Neural crest cell (in vitro differentiated cells): Measurements from ENCODE around the gene SLC43A3. TPM values are rescaled to one million over a fixed set of nuclear protein-coding genes. Genes with fewer than 3 reads are reported as not detected.

Experiments used
- DNase-seq: peaks from one replicate; pipeline ENCODE4 v3.0.0; 2021; ENCODE audit warnings: low read depth, mixed read lengths, low spot score
- H3K27ac Mint-ChIP-seq: one replicate; pipeline ENCODE4 v1.8.0; 2021; ENCODE audit warnings: mild to moderate bottlenecking, mixed read lengths; ENCODE audit not compliant: unreplicated experiment
- H3K27me3 Mint-ChIP-seq: 2 replicates; pipeline ENCODE4 v1.8.0; 2021; ENCODE audit warnings: low read depth, mild to moderate bottlenecking, mixed read lengths
- H3K36me3 Mint-ChIP-seq: 2 replicates; pipeline ENCODE4 v1.8.0; 2021; ENCODE audit warnings: low read depth, mild to moderate bottlenecking, mixed read lengths
- H3K4me1 Mint-ChIP-seq: 2 replicates; pipeline ENCODE4 v1.8.0; 2021; ENCODE audit warnings: mixed read lengths
- H3K4me3 Mint-ChIP-seq: one replicate; pipeline ENCODE4 v1.8.0; 2021; ENCODE audit warnings: mild to moderate bottlenecking, mixed read lengths
- H3K9me3 Mint-ChIP-seq: 2 replicates; pipeline ENCODE4 v1.8.0; 2021; ENCODE audit warnings: mixed read lengths
- CTCF ChIP-seq: fragments of 200-600 bp; sonication (generic); conservative IDR thresholded peaks from 2 replicates; pipeline ENCODE4 v1.5.0; 2021; ENCODE audit warnings: antibody characterized with exemption, mild to moderate bottlenecking
- total RNA-seq: library from RNA; stranded (reverse); gene quantifications from 2 replicates; pipeline ENCODE4 v1.2.1, GENCODE V29; 2021

SLC43A3 gene
- total RNA-seq, 1 donor from 2014 or later, result 52.9 TPM

- H3K9me3 Mint-ChIP-seq, result no peaks in the 10 kb centered on the region
- no peaks in the 10 kb centered on the region for H3K36me3 Mint-ChIP-seq
- no peak overlapping the region for H3K4me3 Mint-ChIP-seq
- TF ChIP-seq CTCF, result no peak
- peak overlapping the region; percentile 23 for H3K27ac Mint-ChIP-seq
- H3K27me3 Mint-ChIP-seq, result peaks cover 56% of the 10 kb centered on the region
- DNase-seq, result peak; percentile 15
- no peaks in the 10 kb centered on the region for H3K4me1 Mint-ChIP-seq
Observed at GRCh38 chr11:57379732-57380131, 47.2 kb downstream of the SLC43A3 start.

- no peak overlapping the region for H3K4me3 Mint-ChIP-seq
- TF ChIP-seq CTCF, result no peak
- H3K9me3 Mint-ChIP-seq, result peaks cover 4% of the 10 kb centered on the region
- H3K4me1 Mint-ChIP-seq, result no peaks in the 10 kb centered on the region
- no peak for DNase-seq
- peaks cover 56% of the 10 kb centered on the region for H3K27me3 Mint-ChIP-seq
- H3K36me3 Mint-ChIP-seq, result no peaks in the 10 kb centered on the region
- H3K27ac Mint-ChIP-seq, result no peak overlapping the region
Observed at GRCh38 chr11:57378186-57378585, 48.7 kb downstream of the SLC43A3 start.

GRCh38 chr11:57377107-57377506 is 49.8 kb downstream of the SLC43A3 start:
- H3K4me1 Mint-ChIP-seq, result no peaks in the 10 kb centered on the region
- H3K4me3 Mint-ChIP-seq, result no peak overlapping the region
- H3K27ac Mint-ChIP-seq, result no peak overlapping the region
- H3K27me3 Mint-ChIP-seq, result peaks cover 51% of the 10 kb centered on the region
- DNase-seq, result no peak
- TF ChIP-seq CTCF, result no peak
- H3K9me3 Mint-ChIP-seq, result peaks cover 4% of the 10 kb centered on the region
- no peaks in the 10 kb centered on the region for H3K36me3 Mint-ChIP-seq

- DNase-seq, result no peak
- Mint-ChIP-seq H3K4me1 (no peaks in the 10 kb centered on the region), H3K36me3 (no peaks in the 10 kb centered on the region), H3K9me3 (peaks cover 4% of the 10 kb centered on the region), H3K27me3 (peaks cover 45% of the 10 kb centered on the region), H3K27ac (no peak overlapping the region), H3K4me3 (no peak overlapping the region)
- no peak for TF ChIP-seq CTCF
Observed at GRCh38 chr11:57376095-57377090, 50.5 kb downstream of the SLC43A3 start.

- Mint-ChIP-seq H3K4me3 (no peak overlapping the region), H3K9me3 (peaks cover 4% of the 10 kb centered on the region), H3K36me3 (no peaks in the 10 kb centered on the region), H3K27me3 (peaks cover 37% of the 10 kb centered on the region), H3K27ac (no peak overlapping the region), H3K4me1 (no peaks in the 10 kb centered on the region)
- no peak for TF ChIP-seq CTCF
- DNase-seq, result no peak
Observed at GRCh38 chr11:57375490-57375889, 51.4 kb downstream of the SLC43A3 start.
